Neural cell (in vitro differentiated cells): Measurements from ENCODE around the gene DGKI. TPM values are rescaled to one million over a fixed set of nuclear protein-coding genes. Genes with fewer than 3 reads are reported as not detected.

Source experiments
- H2AFZ ChIP-seq: fragments of 200-600, 300-800 bp; sonication (generic), shearing (Covaris generic); 2 replicates; pipeline ENCODE4 v1.6.0; 2014; ENCODE audit warnings: low read depth, mild to moderate bottlenecking, antibody characterized with exemption, low read length, moderate library complexity
- H3F3A ChIP-seq: fragments of 200-600 bp; shearing (Covaris generic); 2 replicates; pipeline ENCODE4 v1.6.1; 2016; ENCODE audit warnings: mild to moderate bottlenecking, moderate library complexity, mixed read lengths, antibody characterized with exemption, low read length; ENCODE audit not compliant: insufficient read depth, poor library complexity, severe bottlenecking
- H3K27ac ChIP-seq: fragments of 200-600, 300-800 bp; sonication (generic), shearing (Covaris generic); 2 replicates; pipeline ENCODE4 v1.5.1; 2014; ENCODE audit warnings: mild to moderate bottlenecking, low read length, moderate library complexity
- H3K27me3 ChIP-seq: fragments of 300-800, 200-600 bp; sonication (generic), shearing (Covaris generic); 2 replicates; pipeline ENCODE4 v1.6.0; 2014; ENCODE audit warnings: mild to moderate bottlenecking, low read depth, low read length, moderate library complexity; ENCODE audit not compliant: insufficient read depth
- H3K36me3 ChIP-seq: fragments of 300-800, 200-600 bp; sonication (generic), shearing (Covaris generic); 2 replicates; pipeline ENCODE4 v1.5.1; 2014; ENCODE audit warnings: mild to moderate bottlenecking, antibody characterized with exemption, low read length, moderate library complexity; ENCODE audit not compliant: insufficient read depth
- H3K4me2 ChIP-seq: fragments of 300-800, 200-600 bp; sonication (generic), shearing (Covaris generic); 2 replicates; pipeline ENCODE4 v1.6.0; 2014; ENCODE audit warnings: mild to moderate bottlenecking, low read length
- H3K4me3 ChIP-seq: fragments of 300-800, 200-600 bp; sonication (generic), shearing (Covaris generic); 2 replicates; pipeline ENCODE4 v1.5.1; 2014; ENCODE audit warnings: mild to moderate bottlenecking, low read length, moderate library complexity
- H3K79me2 ChIP-seq: fragments of 200-600 bp; shearing (Covaris generic); replicated peaks from 2 replicates; pipeline ENCODE4 v1.6.0; 2014; ENCODE audit warnings: mild to moderate bottlenecking, low read length, moderate library complexity; ENCODE audit not compliant: insufficient read depth
- H3K9ac ChIP-seq: fragments of 300-800, 200-600 bp; sonication (generic), shearing (Covaris generic); 2 replicates; pipeline ENCODE4 v1.6.1; 2016; ENCODE audit warnings: mild to moderate bottlenecking, low read length, mixed read lengths
- H3K9me2 ChIP-seq: fragments of 200-600 bp; shearing (Covaris generic); 2 replicates; pipeline ENCODE4 v1.6.1; 2016; ENCODE audit warnings: mild to moderate bottlenecking, low read length, mixed read lengths; ENCODE audit not compliant: insufficient read depth
- H3K9me3 ChIP-seq: fragments of 200-600, 300-800 bp; sonication (generic), shearing (Covaris generic); 2 replicates; pipeline ENCODE4 v1.6.1; 2016; ENCODE audit warnings: mild to moderate bottlenecking, mixed run types, low read length, moderate library complexity, mixed read lengths
- H4K20me1 ChIP-seq: fragments of 200-600 bp; shearing (Covaris generic); 2 replicates; pipeline ENCODE4 v1.6.1; 2016; ENCODE audit warnings: mild to moderate bottlenecking, mixed run types; ENCODE audit not compliant: insufficient read depth
- CTCF ChIP-seq: fragments of 450-650 bp; IDR thresholded peaks from 2 replicates; pipeline ENCODE4 v1.5.1; 2014; ENCODE audit warnings: antibody characterized with exemption, mild to moderate bottlenecking, moderate library complexity; ENCODE audit not compliant: poor library complexity, severe bottlenecking
- EP300 ChIP-seq: fragments of 450-650 bp; conservative IDR thresholded peaks from 2 replicates; pipeline ENCODE4 v1.6.1; 2014; ENCODE audit warnings: antibody characterized with exemption, mild to moderate bottlenecking, moderate library complexity; ENCODE audit not compliant: poor library complexity, severe bottlenecking
- EZH2 ChIP-seq: fragments of 200-600, 300-800 bp; shearing (Covaris generic), sonication (generic); IDR thresholded peaks from 2 replicates; pipeline ENCODE4 v1.6.1; 2014; ENCODE audit warnings: antibody characterized with exemption, low read length, borderline replicate concordance, mild to moderate bottlenecking; ENCODE audit not compliant: insufficient read depth, poor library complexity, severe bottlenecking
- MXI1 ChIP-seq: fragments of 450-650 bp; conservative IDR thresholded peaks from 2 replicates; pipeline ENCODE4 v1.6.1; 2014; ENCODE audit warnings: antibody characterized with exemption, mild to moderate bottlenecking; ENCODE audit not compliant: poor library complexity, severe bottlenecking
- POLR2AphosphoS5 ChIP-seq: IDR thresholded peaks from 2 replicates; pipeline ENCODE4 v1.6.1; 2012
- RAD21 ChIP-seq: fragments of 450-650 bp; conservative IDR thresholded peaks from 2 replicates; pipeline ENCODE4 v1.6.1; 2014; ENCODE audit warnings: antibody characterized with exemption, mild to moderate bottlenecking, moderate library complexity
- REST ChIP-seq: IDR thresholded peaks from 2 replicates; pipeline ENCODE4 v1.6.1; 2012; ENCODE audit warnings: borderline replicate concordance
- SMC3 ChIP-seq: fragments of 450-650 bp; conservative IDR thresholded peaks from 2 replicates; pipeline ENCODE4 v1.6.1; 2014; ENCODE audit warnings: antibody characterized with exemption, mild to moderate bottlenecking, moderate library complexity; ENCODE audit not compliant: poor library complexity
- TAF1 ChIP-seq: IDR thresholded peaks from 2 replicates; pipeline ENCODE4 v1.6.1; 2012; ENCODE audit warnings: low read depth
- polyA plus RNA-seq: library from polyadenylated mRNA; depleted of rRNA; stranded (reverse); fragments of >200 nt; gene quantifications from 2 replicates; pipeline ENCODE4 v1.2.3, GENCODE V29; 2014

The DGKI gene
- polyA plus RNA-seq, 1 donor from 2014 or later = 15.8 TPM

- no peak overlapping the region for H2AFZ ChIP-seq
- no peak overlapping the region for H3K27ac ChIP-seq
- no peak overlapping the region for H3K4me2 ChIP-seq
- H3K9me3 ChIP-seq = no peaks in the 10 kb centered on the region
- H3K4me3 ChIP-seq = no peak overlapping the region
- no peaks in the 10 kb centered on the region for H3K9me2 ChIP-seq
- TF ChIP-seq RAD21 (no peak), TAF1 (no peak), EZH2 (no peak), REST (no peak), CTCF (no peak), EP300 (no peak), MXI1 (no peak), SMC3 (no peak)
- H3F3A ChIP-seq = no peaks in the 10 kb centered on the region
- H3K27me3 ChIP-seq = no peaks in the 10 kb centered on the region
- H3K79me2 ChIP-seq = no peaks in the 10 kb centered on the region
- no peaks in the 10 kb centered on the region for H4K20me1 ChIP-seq
- H3K9ac ChIP-seq = no peak overlapping the region
- peaks cover 12% of the 10 kb centered on the region for H3K36me3 ChIP-seq
These were observed 269.6 kb downstream of the DGKI start for GRCh38 chr7:137577184-137577583.

- Histone ChIP-seq H4K20me1 (no peaks in the 10 kb centered on the region), H3K27me3 (no peaks in the 10 kb centered on the region), H2AFZ (no peak overlapping the region), H3K4me3 (no peak overlapping the region), H3K79me2 (no peaks in the 10 kb centered on the region), H3K4me2 (no peak overlapping the region), H3K9me3 (no peaks in the 10 kb centered on the region), H3K9me2 (no peaks in the 10 kb centered on the region), H3K36me3 (peaks cover 9% of the 10 kb centered on the region), H3F3A (no peaks in the 10 kb centered on the region), H3K9ac (no peak overlapping the region), H3K27ac (no peak overlapping the region)
- TF ChIP-seq POLR2AphosphoS5 = no peak
- TF ChIP-seq CTCF = no peak
- TF ChIP-seq MXI1 = no peak
- TF ChIP-seq EZH2 = no peak
- TF ChIP-seq REST = no peak
- TF ChIP-seq TAF1 = no peak
- TF ChIP-seq RAD21 = no peak
These were observed 270.3 kb downstream of the DGKI start for GRCh38 chr7:137576481-137576880.
